Measurements from ENCODE around the gene CCNK.

Gene CCNK

GRCh38 chr14:99523704-99524055, 42.5 kb downstream of the CCNK start:
- TF ChIP-seq SIN3A (IDR thresholded peaks at IDR 0.05; ENCODE audit: borderline replicate concordance, insufficient read depth, low read length) (no peak), TAF1 (IDR thresholded peaks at IDR 0.05; ENCODE audit: borderline replicate concordance, insufficient read depth, low read length) (no peak), POLR2AphosphoS5 (IDR thresholded peaks at IDR 0.05; ENCODE audit: low read depth, low read length) (no peak), FOXP2 (optimal IDR thresholded peaks at IDR 0.05; ENCODE audit: borderline replicate concordance, extremely low read depth, extremely low read length, insufficient read depth) (no peak)
- TF ChIP-seq, protein P1, sequence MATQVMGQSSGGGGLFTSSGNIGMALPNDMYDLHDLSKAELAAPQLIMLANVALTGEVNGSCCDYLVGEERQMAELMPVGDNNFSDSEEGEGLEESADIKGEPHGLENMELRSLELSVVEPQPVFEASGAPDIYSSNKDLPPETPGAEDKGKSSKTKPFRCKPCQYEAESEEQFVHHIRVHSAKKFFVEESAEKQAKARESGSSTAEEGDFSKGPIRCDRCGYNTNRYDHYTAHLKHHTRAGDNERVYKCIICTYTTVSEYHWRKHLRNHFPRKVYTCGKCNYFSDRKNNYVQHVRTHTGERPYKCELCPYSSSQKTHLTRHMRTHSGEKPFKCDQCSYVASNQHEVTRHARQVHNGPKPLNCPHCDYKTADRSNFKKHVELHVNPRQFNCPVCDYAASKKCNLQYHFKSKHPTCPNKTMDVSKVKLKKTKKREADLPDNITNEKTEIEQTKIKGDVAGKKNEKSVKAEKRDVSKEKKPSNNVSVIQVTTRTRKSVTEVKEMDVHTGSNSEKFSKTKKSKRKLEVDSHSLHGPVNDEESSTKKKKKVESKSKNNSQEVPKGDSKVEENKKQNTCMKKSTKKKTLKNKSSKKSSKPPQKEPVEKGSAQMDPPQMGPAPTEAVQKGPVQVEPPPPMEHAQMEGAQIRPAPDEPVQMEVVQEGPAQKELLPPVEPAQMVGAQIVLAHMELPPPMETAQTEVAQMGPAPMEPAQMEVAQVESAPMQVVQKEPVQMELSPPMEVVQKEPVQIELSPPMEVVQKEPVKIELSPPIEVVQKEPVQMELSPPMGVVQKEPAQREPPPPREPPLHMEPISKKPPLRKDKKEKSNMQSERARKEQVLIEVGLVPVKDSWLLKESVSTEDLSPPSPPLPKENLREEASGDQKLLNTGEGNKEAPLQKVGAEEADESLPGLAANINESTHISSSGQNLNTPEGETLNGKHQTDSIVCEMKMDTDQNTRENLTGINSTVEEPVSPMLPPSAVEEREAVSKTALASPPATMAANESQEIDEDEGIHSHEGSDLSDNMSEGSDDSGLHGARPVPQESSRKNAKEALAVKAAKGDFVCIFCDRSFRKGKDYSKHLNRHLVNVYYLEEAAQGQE (IDR thresholded peaks at IDR 0.05; ENCODE audit: insufficient read depth in 1 of 2, low read depth in 2 of 2, low read length in 2 of 2), result no peak

- no peak for TF ChIP-seq FOXP2 (optimal IDR thresholded peaks at IDR 0.05; ENCODE audit: borderline replicate concordance, extremely low read depth, extremely low read length, insufficient read depth)
- no peak for TF ChIP-seq SIN3A (IDR thresholded peaks at IDR 0.05; ENCODE audit: borderline replicate concordance, insufficient read depth, low read length)
- TF ChIP-seq POLR2AphosphoS5 (IDR thresholded peaks at IDR 0.05; ENCODE audit: low read depth, low read length), result no peak
- TF ChIP-seq, protein P1 (IDR thresholded peaks at IDR 0.05; ENCODE audit: insufficient read depth in 1 of 2, low read depth in 2 of 2, low read length in 2 of 2), result no peak
- TF ChIP-seq TAF1 (IDR thresholded peaks at IDR 0.05; ENCODE audit: borderline replicate concordance, insufficient read depth, low read length), result no peak
Measured at GRCh38 chr14:99524091-99524661, 43.0 kb downstream of the CCNK start.

GRCh38 chr14:99524804-99525698, 43.8 kb downstream of the CCNK start:
- TF ChIP-seq FOXP2 (optimal IDR thresholded peaks at IDR 0.05; ENCODE audit: borderline replicate concordance, extremely low read depth, extremely low read length, insufficient read depth), result no peak
- no peak for TF ChIP-seq POLR2AphosphoS5 (IDR thresholded peaks at IDR 0.05; ENCODE audit: low read depth, low read length)
- no peak for TF ChIP-seq SIN3A (IDR thresholded peaks at IDR 0.05; ENCODE audit: borderline replicate concordance, insufficient read depth, low read length)
- TF ChIP-seq, protein P1 (IDR thresholded peaks at IDR 0.05; ENCODE audit: insufficient read depth in 1 of 2, low read depth in 2 of 2, low read length in 2 of 2), result no peak
- TF ChIP-seq TAF1 (IDR thresholded peaks at IDR 0.05; ENCODE audit: borderline replicate concordance, insufficient read depth, low read length), result no peak

GRCh38 chr14:99525699-99526080, 44.5 kb downstream of the CCNK start:
- TF ChIP-seq TAF1 (IDR thresholded peaks at IDR 0.05; ENCODE audit: borderline replicate concordance, insufficient read depth, low read length), result no peak
- no peak for TF ChIP-seq POLR2AphosphoS5 (IDR thresholded peaks at IDR 0.05; ENCODE audit: low read depth, low read length)
- TF ChIP-seq SIN3A (IDR thresholded peaks at IDR 0.05; ENCODE audit: borderline replicate concordance, insufficient read depth, low read length), result no peak
- TF ChIP-seq, protein P1 (IDR thresholded peaks at IDR 0.05; ENCODE audit: insufficient read depth in 1 of 2, low read depth in 2 of 2, low read length in 2 of 2), result no peak
- no peak for TF ChIP-seq FOXP2 (optimal IDR thresholded peaks at IDR 0.05; ENCODE audit: borderline replicate concordance, extremely low read depth, extremely low read length, insufficient read depth)

Data from PFSK-1 (cell line).